Hepatocyte (in vitro differentiated cells): ENCODE results near the gene NDUFA5. TPM values are rescaled to one million over a fixed set of nuclear protein-coding genes. Genes with fewer than 3 reads are reported as not detected.
"Not testable (repeated sequence)": the region's sequence is repeated elsewhere in the genome, so short reads cannot be mapped to it uniquely, and the experiment has no call there.

Experiments used
- DNase-seq: peaks from one replicate; pipeline ENCODE4 v3.0.0-alpha.2; 2016; ENCODE audit warnings: low spot score
- H2AFZ ChIP-seq: fragments of 200-600 bp; sonication (generic); 2 replicates; pipeline ENCODE4 v1.6.0; 2016; ENCODE audit warnings: antibody characterized with exemption, mild to moderate bottlenecking
- H3K27ac ChIP-seq: fragments of 200-600 bp; sonication (generic); 2 replicates; pipeline ENCODE4 v1.5.1; 2016; ENCODE audit warnings: mild to moderate bottlenecking
- H3K27me3 ChIP-seq: fragments of 200-600 bp; sonication (generic); 2 replicates; pipeline ENCODE4 v1.6.1; 2016
- H3K36me3 ChIP-seq: fragments of 200-600 bp; sonication (generic); replicated peaks from 2 replicates; pipeline ENCODE4 v1.5.1; 2016; ENCODE audit warnings: low read depth; ENCODE audit not compliant: insufficient read depth
- H3K4me1 ChIP-seq: fragments of 200-600 bp; sonication (generic); 2 replicates; pipeline ENCODE4 v1.5.1; 2016; ENCODE audit warnings: mild to moderate bottlenecking, moderate library complexity; ENCODE audit not compliant: insufficient read depth
- H3K4me2 ChIP-seq: fragments of 200-600 bp; sonication (generic); 2 replicates; pipeline ENCODE4 v1.6.0; 2016
- H3K4me3 ChIP-seq: fragments of 200-600 bp; sonication (generic); 2 replicates; pipeline ENCODE4 v1.5.1; 2016; ENCODE audit warnings: mild to moderate bottlenecking
- H3K79me2 ChIP-seq: fragments of 200-600 bp; sonication (generic); 2 replicates; pipeline ENCODE4 v1.6.0; 2017; ENCODE audit warnings: mild to moderate bottlenecking
- H3K9me2 ChIP-seq: fragments of 200-600 bp; sonication (generic); replicated peaks from 2 replicates; pipeline ENCODE4 v1.6.0; 2017; ENCODE audit warnings: mild to moderate bottlenecking; ENCODE audit not compliant: insufficient read depth
- H3K9me3 ChIP-seq: fragments of 200-600 bp; sonication (generic); 2 replicates; pipeline ENCODE4 v1.5.1; 2016; ENCODE audit warnings: low read depth, mild to moderate bottlenecking
- H4K20me1 ChIP-seq: fragments of 200-600 bp; sonication (generic); 2 replicates; pipeline ENCODE4 v1.6.0; 2016; ENCODE audit warnings: mild to moderate bottlenecking; ENCODE audit not compliant: insufficient read depth, poor library complexity, severe bottlenecking
- CTCF ChIP-seq: fragments of 200-600 bp; sonication (generic); IDR thresholded peaks from 2 replicates; pipeline ENCODE4 v1.5.1; 2016; ENCODE audit warnings: antibody characterized with exemption, mild to moderate bottlenecking; ENCODE audit not compliant: poor library complexity
- EZH2 ChIP-seq: fragments of 200-600 bp; sonication (generic); IDR thresholded peaks from 2 replicates; pipeline ENCODE4 v1.6.1; 2016; ENCODE audit warnings: antibody characterized with exemption, mild to moderate bottlenecking, borderline replicate concordance
- EZH2phosphoT487 ChIP-seq: fragments of 200-600 bp; sonication (generic); IDR thresholded peaks from one replicate; pipeline ENCODE4 v1.6.1; 2018; ENCODE audit warnings: antibody characterized with exemption, mild to moderate bottlenecking, low read depth, moderate library complexity; ENCODE audit not compliant: unreplicated experiment, severe bottlenecking
- WGBS: methylation state at CpG from one replicate; pipeline ENCODE4 v1.1.6; 2016; ENCODE audit warnings: low lambda C conversion rate; ENCODE audit errors: missing lambda C conversion rate; 5-methylcytosine and 5-hydroxymethylcytosine counted together
- polyA plus RNA-seq: library from polyadenylated mRNA; unstranded; fragments of >200 nt; fragmentation: Nextera tagmentation; extraction: Ambion mirVana; gene quantifications from 2 replicates; pipeline ENCODE4 v1.2.1, GENCODE V29; 2016
- total RNA-seq: library from RNA; depleted of rRNA; stranded (reverse); fragments of >200 nt; gene quantifications from 2 replicates; pipeline ENCODE4 v1.2.3, GENCODE V29; 2014

The NDUFA5 gene
- total and polyA plus RNA-seq, 2 experiments from 2014 or later: 104 to 127 TPM

- no peak overlapping the region for H2AFZ ChIP-seq
- H3K27me3 ChIP-seq: no peaks in the 10 kb centered on the region
- H3K4me3 ChIP-seq: no peak overlapping the region
- DNase-seq: no peak
- TF ChIP-seq EZH2: no peak
- no peak for TF ChIP-seq CTCF
- no peak for TF ChIP-seq EZH2phosphoT487
- no peaks in the 10 kb centered on the region for H3K9me2 ChIP-seq
- no peaks in the 10 kb centered on the region for H3K9me3 ChIP-seq
- H3K4me1 ChIP-seq: peaks cover 10% of the 10 kb centered on the region
- peaks cover 10% of the 10 kb centered on the region for H4K20me1 ChIP-seq
- no peak overlapping the region for H3K4me2 ChIP-seq
- WGBS: 98% methylated on average over 3 of the region's 3 CpGs
- peaks cover 72% of the 10 kb centered on the region for H3K79me2 ChIP-seq
- no peaks in the 10 kb centered on the region for H3K36me3 ChIP-seq
- no peak overlapping the region for H3K27ac ChIP-seq
Measured at GRCh38 chr7:123553159-123553558, 4.5 kb downstream of the NDUFA5 start.

- Histone ChIP-seq H3K4me2 (no peak overlapping the region), H4K20me1 (peaks cover 10% of the 10 kb centered on the region), H3K27me3 (no peaks in the 10 kb centered on the region), H3K79me2 (peaks cover 77% of the 10 kb centered on the region), H3K4me1 (peaks cover 10% of the 10 kb centered on the region), H3K27ac (no peak overlapping the region), H3K9me2 (no peaks in the 10 kb centered on the region), H3K4me3 (no peak overlapping the region), H3K9me3 (no peaks in the 10 kb centered on the region), H2AFZ (no peak overlapping the region), H3K36me3 (no peaks in the 10 kb centered on the region)
- TF ChIP-seq EZH2: no peak
- no peak for TF ChIP-seq EZH2phosphoT487
- TF ChIP-seq CTCF: no peak
- DNase-seq: no peak
- WGBS: 96% methylated on average over 2 of the region's 2 CpGs
Measured at GRCh38 chr7:123552641-123553040, 5.0 kb downstream of the NDUFA5 start.

- H3K9me2 ChIP-seq: not testable (repeated sequence)
- H3K79me2 ChIP-seq: peaks cover 81% of the 10 kb centered on the region
Measured at GRCh38 chr7:123552134-123552533, 5.5 kb downstream of the NDUFA5 start.

GRCh38 chr7:123548406-123548805 is 9.2 kb downstream of the NDUFA5 start:
- H3K4me2 ChIP-seq: no peak overlapping the region
- H2AFZ ChIP-seq: no peak overlapping the region

More at GRCh38 chr7:123552134-123552533, 5.5 kb downstream of the NDUFA5 start:
- not testable (repeated sequence) for H3K27me3 ChIP-seq, H2AFZ ChIP-seq, H3K27ac ChIP-seq, H3K4me3 ChIP-seq, DNase-seq, H3K4me2 ChIP-seq, H3K36me3 ChIP-seq, H3K9me3 ChIP-seq
- Histone ChIP-seq H4K20me1 (peaks cover 10% of the 10 kb centered on the region), H3K4me1 (peaks cover 10% of the 10 kb centered on the region)

More at GRCh38 chr7:123548406-123548805, 9.2 kb downstream of the NDUFA5 start:
- 92% methylated on average over 1 of the region's 1 CpG for WGBS
- DNase-seq: no peak
- H3K27me3 ChIP-seq: no peaks in the 10 kb centered on the region
- no peak overlapping the region for H3K4me3 ChIP-seq
- H3K4me1 ChIP-seq: no peaks in the 10 kb centered on the region
- no peaks in the 10 kb centered on the region for H3K9me2 ChIP-seq
- no peaks in the 10 kb centered on the region for H3K36me3 ChIP-seq
- no peak for TF ChIP-seq EZH2
- no peak for TF ChIP-seq EZH2phosphoT487
- TF ChIP-seq CTCF: no peak
- peaks cover 50% of the 10 kb centered on the region for H3K79me2 ChIP-seq
- no peak overlapping the region for H3K27ac ChIP-seq
- H4K20me1 ChIP-seq: peaks cover 10% of the 10 kb centered on the region
- H3K9me3 ChIP-seq: no peaks in the 10 kb centered on the region
